SU-DHL-6 (cell line): Measurements from ENCODE around the gene KSR2.

Source experiments
- H2AFZ ChIP-seq: fragments of 200-600 bp; sonication (generic); 2 replicates; pipeline ENCODE4 v1.6.1; 2014; ENCODE audit warnings: low read depth, mild to moderate bottlenecking, moderate library complexity, mixed read lengths, antibody characterized with exemption, low read length; ENCODE audit not compliant: severe bottlenecking
- H3F3A ChIP-seq: fragments of 200-600 bp; shearing (Covaris generic); 2 replicates; pipeline ENCODE4 v1.6.0; 2016; ENCODE audit warnings: antibody characterized with exemption, mild to moderate bottlenecking; ENCODE audit not compliant: insufficient read depth
- H3K27ac ChIP-seq: fragments of 200-600 bp; sonication (generic); 2 replicates; pipeline ENCODE4 v1.5.1; 2016; ENCODE audit warnings: low read depth, mild to moderate bottlenecking, low read length, moderate library complexity, mixed read lengths
- H3K27me3 ChIP-seq: fragments of 200-600 bp; sonication (generic), shearing (Covaris generic); 2 replicates; pipeline ENCODE4 v1.6.0; 2014; ENCODE audit warnings: mild to moderate bottlenecking, low read length
- H3K36me3 ChIP-seq: fragments of 200-600 bp; sonication (generic); 2 replicates; pipeline ENCODE4 v1.6.1; 2014; ENCODE audit warnings: mild to moderate bottlenecking, low read length, mixed read lengths
- H3K4me2 ChIP-seq: fragments of 300-600, 200-600 bp; shearing (Covaris generic), sonication (generic); 2 replicates; pipeline ENCODE4 v1.6.0; 2014; ENCODE audit warnings: low read length, low read depth, mild to moderate bottlenecking; ENCODE audit not compliant: poor library complexity, severe bottlenecking
- H3K4me3 ChIP-seq: fragments of 200-600 bp; sonication (generic); 2 replicates; pipeline ENCODE4 v1.5.1; 2014; ENCODE audit warnings: antibody characterized with exemption, low read length, mild to moderate bottlenecking, mixed read lengths; ENCODE audit not compliant: insufficient read depth, poor library complexity, severe bottlenecking
- H3K79me2 ChIP-seq: fragments of 200-600 bp; sonication (generic); 2 replicates; pipeline ENCODE4 v1.6.1; 2014; ENCODE audit warnings: mild to moderate bottlenecking, low read length, moderate library complexity; ENCODE audit not compliant: insufficient read depth
- H3K9ac ChIP-seq: fragments of 200-600 bp; sonication (generic); 2 replicates; pipeline ENCODE4 v1.7.0; 2014; ENCODE audit warnings: mild to moderate bottlenecking, low read length
- H3K9me2 ChIP-seq: fragments of 200-600 bp; sonication (generic); replicated peaks from 2 replicates; pipeline ENCODE4 v1.6.1; 2014; ENCODE audit warnings: low read length; ENCODE audit not compliant: insufficient read depth
- H3K9me3 ChIP-seq: fragments of 200-600 bp; sonication (generic); 2 replicates; pipeline ENCODE4 v1.6.1; 2014; ENCODE audit warnings: low read length, mixed read lengths; ENCODE audit not compliant: insufficient read depth
- H4K20me1 ChIP-seq: fragments of 200-600 bp; sonication (generic); 2 replicates; pipeline ENCODE4 v1.6.1; 2014; ENCODE audit warnings: low read depth, mild to moderate bottlenecking, antibody characterized with exemption, low read length, moderate library complexity, mixed read lengths
- CTCF ChIP-seq: fragments of 200-600 bp; sonication (generic); IDR thresholded peaks from one replicate; pipeline ENCODE4 v1.5.1; 2017; ENCODE audit warnings: antibody characterized with exemption, mild to moderate bottlenecking, low read length, moderate library complexity; ENCODE audit not compliant: insufficient read depth, poor library complexity, severe bottlenecking
- EZH2phosphoT487 ChIP-seq: fragments of 200-600 bp; sonication (generic), shearing (Covaris generic); conservative IDR thresholded peaks from 2 replicates; pipeline ENCODE4 v1.6.1; 2018; ENCODE audit warnings: mild to moderate bottlenecking, antibody characterized with exemption, low read length, moderate library complexity, mixed read lengths

Gene KSR2

GRCh38 chr12:117994551-117995438 lies 26.0 kb upstream of the KSR2 start:
- H3K79me2 ChIP-seq, result no peaks in the 10 kb centered on the region
- H3K9me3 ChIP-seq, result no peaks in the 10 kb centered on the region
- H3K27me3 ChIP-seq, result no peaks in the 10 kb centered on the region
- no peaks in the 10 kb centered on the region for H3K9me2 ChIP-seq
- H3K27ac ChIP-seq, result no peak overlapping the region
- no peak overlapping the region for H3K4me3 ChIP-seq
- H3F3A ChIP-seq, result no peaks in the 10 kb centered on the region
- no peak overlapping the region for H2AFZ ChIP-seq
- TF ChIP-seq EZH2phosphoT487 (no peak), CTCF (no peak)
- no peak overlapping the region for H3K4me2 ChIP-seq
- H3K36me3 ChIP-seq, result no peaks in the 10 kb centered on the region
- H3K9ac ChIP-seq, result no peak overlapping the region
- no peaks in the 10 kb centered on the region for H4K20me1 ChIP-seq

GRCh38 chr12:117986705-117987469 lies 18.1 kb upstream of the KSR2 start:
- H3K9ac ChIP-seq, result no peak overlapping the region
- no peaks in the 10 kb centered on the region for H3K36me3 ChIP-seq
- no peaks in the 10 kb centered on the region for H3K9me2 ChIP-seq
- TF ChIP-seq EZH2phosphoT487 (no peak), CTCF (no peak)
- H3K79me2 ChIP-seq, result no peaks in the 10 kb centered on the region
- H3K4me2 ChIP-seq, result no peak overlapping the region
- H3K9me3 ChIP-seq, result no peaks in the 10 kb centered on the region
- no peaks in the 10 kb centered on the region for H3K27me3 ChIP-seq
- H2AFZ ChIP-seq, result no peak overlapping the region
- H4K20me1 ChIP-seq, result no peaks in the 10 kb centered on the region
- no peak overlapping the region for H3K27ac ChIP-seq
- H3F3A ChIP-seq, result no peaks in the 10 kb centered on the region
- no peak overlapping the region for H3K4me3 ChIP-seq

GRCh38 chr12:117985182-117985581 lies 16.4 kb upstream of the KSR2 start:
- H3K27me3 ChIP-seq, result no peaks in the 10 kb centered on the region
- H3K9me3 ChIP-seq, result no peaks in the 10 kb centered on the region
- no peaks in the 10 kb centered on the region for H4K20me1 ChIP-seq
- no peak overlapping the region for H2AFZ ChIP-seq
- no peak for TF ChIP-seq EZH2phosphoT487
- no peak for TF ChIP-seq CTCF
- no peak overlapping the region for H3K27ac ChIP-seq
- H3K9me2 ChIP-seq, result no peaks in the 10 kb centered on the region
- no peaks in the 10 kb centered on the region for H3K36me3 ChIP-seq
- H3F3A ChIP-seq, result no peaks in the 10 kb centered on the region
- H3K9ac ChIP-seq, result no peak overlapping the region
- no peak overlapping the region for H3K4me3 ChIP-seq
- H3K79me2 ChIP-seq, result no peaks in the 10 kb centered on the region
- no peak overlapping the region for H3K4me2 ChIP-seq
